K562 (cell line): ENCODE measurements around the gene EZH1. TPM values are rescaled to one million over a fixed set of nuclear protein-coding genes. Genes with fewer than 3 reads are reported as not detected.

Source experiments
- DACH1 ChIP-seq: fragments of 450-650 bp; IDR thresholded peaks from 2 replicates; pipeline ENCODE4 v1.6.1; 2018; ENCODE audit not compliant: partially characterized antibody
- FOS ChIP-seq: IDR thresholded peaks from 3 replicates; pipeline ENCODE4 v1.6.1; 2011; ENCODE audit not compliant: insufficient read length; ENCODE audit errors: extremely low read depth
- GABPB2 ChIP-seq: fragments of 250-450 bp; sonication (Bioruptor Pico); conservative IDR thresholded peaks from 2 replicates; pipeline ENCODE4 v1.5.1; 2021; ENCODE audit warnings: mild to moderate bottlenecking
- KAT7 ChIP-seq: sonication (generic); formaldehyde crosslinking; IDR thresholded peaks from 2 replicates; pipeline ENCODE4 v1.8.0; 2022; ENCODE audit warnings: missing genetic modification reagents, mild to moderate bottlenecking, borderline replicate concordance
- MEF2D ChIP-seq: conservative IDR thresholded peaks from 2 replicates; pipeline ENCODE4 v1.6.1; 2016; ENCODE audit warnings: low read depth, missing genetic modification characterization, missing compliant biosample characterization
- MITF ChIP-seq: IDR thresholded peaks from 2 replicates; pipeline ENCODE4 v1.6.1; 2014; ENCODE audit warnings: antibody characterized with exemption
- NR2F6 ChIP-seq: fragments of 450-650 bp; formaldehyde crosslinking; IDR thresholded peaks from 2 replicates; pipeline ENCODE4 v1.4.0; 2020; ENCODE audit warnings: mild to moderate bottlenecking
- PCBP1 ChIP-seq: fragments of 200-400 bp; formaldehyde crosslinking; IDR thresholded peaks from 2 replicates; pipeline ENCODE4 v1.6.1; 2018; ENCODE audit warnings: mild to moderate bottlenecking, low read depth, low read length; ENCODE audit not compliant: poor library complexity, severe bottlenecking
- RBM25 ChIP-seq: fragments of 200-400 bp; formaldehyde crosslinking; IDR thresholded peaks from 2 replicates; pipeline ENCODE4 v1.6.1; 2018; ENCODE audit warnings: low read length, low read depth, moderate library complexity; ENCODE audit not compliant: severe bottlenecking
- RUNX1 ChIP-seq: sonication (generic); IDR thresholded peaks from 2 replicates; pipeline ENCODE4 v1.6.1; 2016; ENCODE audit warnings: antibody characterized with exemption, low read depth
- SMAD1 ChIP-seq: fragments of 150-350 bp; IDR thresholded peaks from 2 replicates; pipeline ENCODE4 v1.6.1; 2014; ENCODE audit warnings: low read length, low read depth; ENCODE audit not compliant: partially characterized antibody
- SMARCA4 ChIP-seq: fragments of 450-650 bp; IDR thresholded peaks from 2 replicates; pipeline ENCODE4 v1.6.1; 2016
- SUPT5H ChIP-seq: fragments of 450-650 bp; IDR thresholded peaks from 2 replicates; pipeline ENCODE4 v1.6.1; 2016
- TEAD1 ChIP-seq, 2 experiments: fragments of 450-650 bp in 1 of 2; sonication (generic) in 1 of 2; formaldehyde crosslinking; IDR thresholded peaks; 2 replicates each; pipeline versions ENCODE4 v1.4.0 to v1.8.0; 2020 to 2022; ENCODE audit warnings: mild to moderate bottlenecking in 2 of 2, missing genetic modification reagents in 1 of 2
- U2AF2 ChIP-seq: fragments of 200-400 bp; formaldehyde crosslinking; optimal IDR thresholded peaks from 2 replicates; pipeline ENCODE3; 2017; ENCODE audit warnings: low read depth, mild to moderate bottlenecking, low read length
- ZKSCAN3 ChIP-seq: fragments of 250-450 bp; sonication (Bioruptor Pico); IDR thresholded peaks from 2 replicates; pipeline ENCODE4 v1.4.0; 2020
- ZNF57 ChIP-seq: fragments of 450-650 bp; formaldehyde crosslinking; IDR thresholded peaks from 2 replicates; pipeline ENCODE4 v1.4.0; 2020; ENCODE audit warnings: mild to moderate bottlenecking, moderate library complexity
- polyA plus RNA-seq, 8 experiments: library from polyadenylated mRNA; depleted of rRNA in 4 of 8; stranded (reverse) in 5 of 8; unstranded in 3 of 8; fragments of >200 nt; fragmentation: Nextera tagmentation in 2 of 8; fragmentation: Illumina TruSeq in 1 of 8; extraction: Ambion mirVana in 2 of 8; extraction: Trizol in 1 of 8; gene quantifications; 2 replicates each; pipeline versions ENCODE4 v1.2.1 to v1.2.3, GENCODE V29; 2011 to 2014; ENCODE audit warnings: inconsistent platforms in 1 of 8, missing spikeins in 1 of 8
- total RNA-seq, 7 experiments: library from RNA; depleted of rRNA in 6 of 7; stranded (reverse); fragments of >200 nt in 6 of 7; fragmentation: Illumina TruSeq in 2 of 7; extraction: Trizol in 2 of 7; gene quantifications; 2 replicates each; pipeline versions ENCODE4 v1.2.1 to v1.2.3, GENCODE V29; 2011 to 2021; ENCODE audit warnings: low replicate concordance in 1 of 7
- TF ChIP-seq, protein P1 (sequence below): fragments of 200-800 bp; sonication (Bioruptor generic); IDR thresholded peaks from 2 replicates; pipeline ENCODE4 v1.6.1; 2016; ENCODE audit warnings: missing genetic modification characterization, missing compliant biosample characterization

The EZH1 gene
- total and polyA plus RNA-seq, 9 of the 15 experiments (the other 6 are each of a cell fraction or from before 2014, with no cell fraction given), result 8.6 to 40.8 (median 22.9) TPM

DNA sequence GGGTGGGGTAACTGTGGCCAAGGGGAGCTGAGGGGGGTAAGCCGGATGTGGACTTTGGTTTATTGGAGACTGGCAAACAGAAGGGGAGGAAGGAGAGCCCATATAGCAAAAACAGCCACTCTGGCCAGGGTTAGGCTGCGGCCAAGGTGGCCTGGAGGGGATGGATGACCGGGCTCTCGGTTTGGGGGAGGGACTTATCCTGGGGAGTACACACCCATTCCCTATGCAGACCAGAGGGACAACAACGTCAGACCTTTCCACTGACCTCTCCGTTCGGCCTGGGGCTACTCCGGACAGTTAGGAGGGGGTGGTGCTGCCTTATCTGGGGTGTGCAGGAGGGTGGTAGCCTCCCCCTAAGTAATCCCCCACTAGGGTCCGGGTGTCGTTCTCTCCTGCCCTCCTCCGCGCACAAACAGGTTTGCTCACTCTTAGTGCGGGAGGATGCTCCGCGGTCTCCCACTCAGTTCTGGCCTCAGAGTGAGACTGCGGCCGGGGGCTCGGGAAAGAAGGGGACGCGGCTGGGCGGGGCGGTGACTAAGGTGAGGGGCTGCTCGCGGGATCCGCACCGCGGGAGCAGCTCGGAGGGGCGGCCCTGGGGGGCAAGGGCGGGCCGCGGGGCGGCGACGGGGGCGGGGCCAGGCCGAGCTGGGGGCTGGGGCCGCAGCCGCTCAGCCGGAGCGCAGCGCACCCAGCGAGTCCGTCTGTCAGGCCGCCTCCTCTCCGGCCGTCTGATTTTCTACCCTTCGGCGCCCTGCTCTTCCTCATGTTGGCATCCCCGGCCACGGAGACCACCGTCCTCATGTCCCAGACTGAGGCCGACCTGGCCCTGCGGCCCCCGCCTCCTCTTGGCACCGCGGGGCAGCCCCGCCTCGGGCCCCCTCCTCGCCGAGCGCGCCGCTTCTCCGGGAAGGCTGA, 35.4 kb upstream of the EZH1 start, which contains the start of gene WNK4 (continued):
- TF ChIP-seq ZKSCAN3 (CRISPR knock-in tag) (no peak), U2AF2 (no peak), SUPT5H (peak; percentile 77), FOS (no peak), NR2F6 (CRISPR knock-in tag) (no peak), GABPB2 (CRISPR knock-in tag) (no peak), PCBP1 (no peak), DACH1 (no peak), MITF (0 out of 2 replicates have a peak, but pooled peaks have one; percentile 28), TEAD1 (CRISPR knock-in tag; IDR thresholded peaks at IDR 0.05) (peak in 1 of 2 experiments; percentile 59; a peak in 1 of 4 replicates), MEF2D (tag) (no peak), ZNF57 (CRISPR knock-in tag) (no peak), KAT7 (CRISPR knock-in tag) (no peak), RBM25 (no peak), SMAD1 (peak; percentile 87), RUNX1 (peak; percentile 93), SMARCA4 (peak; percentile 89)
- TF ChIP-seq, protein P1, sequence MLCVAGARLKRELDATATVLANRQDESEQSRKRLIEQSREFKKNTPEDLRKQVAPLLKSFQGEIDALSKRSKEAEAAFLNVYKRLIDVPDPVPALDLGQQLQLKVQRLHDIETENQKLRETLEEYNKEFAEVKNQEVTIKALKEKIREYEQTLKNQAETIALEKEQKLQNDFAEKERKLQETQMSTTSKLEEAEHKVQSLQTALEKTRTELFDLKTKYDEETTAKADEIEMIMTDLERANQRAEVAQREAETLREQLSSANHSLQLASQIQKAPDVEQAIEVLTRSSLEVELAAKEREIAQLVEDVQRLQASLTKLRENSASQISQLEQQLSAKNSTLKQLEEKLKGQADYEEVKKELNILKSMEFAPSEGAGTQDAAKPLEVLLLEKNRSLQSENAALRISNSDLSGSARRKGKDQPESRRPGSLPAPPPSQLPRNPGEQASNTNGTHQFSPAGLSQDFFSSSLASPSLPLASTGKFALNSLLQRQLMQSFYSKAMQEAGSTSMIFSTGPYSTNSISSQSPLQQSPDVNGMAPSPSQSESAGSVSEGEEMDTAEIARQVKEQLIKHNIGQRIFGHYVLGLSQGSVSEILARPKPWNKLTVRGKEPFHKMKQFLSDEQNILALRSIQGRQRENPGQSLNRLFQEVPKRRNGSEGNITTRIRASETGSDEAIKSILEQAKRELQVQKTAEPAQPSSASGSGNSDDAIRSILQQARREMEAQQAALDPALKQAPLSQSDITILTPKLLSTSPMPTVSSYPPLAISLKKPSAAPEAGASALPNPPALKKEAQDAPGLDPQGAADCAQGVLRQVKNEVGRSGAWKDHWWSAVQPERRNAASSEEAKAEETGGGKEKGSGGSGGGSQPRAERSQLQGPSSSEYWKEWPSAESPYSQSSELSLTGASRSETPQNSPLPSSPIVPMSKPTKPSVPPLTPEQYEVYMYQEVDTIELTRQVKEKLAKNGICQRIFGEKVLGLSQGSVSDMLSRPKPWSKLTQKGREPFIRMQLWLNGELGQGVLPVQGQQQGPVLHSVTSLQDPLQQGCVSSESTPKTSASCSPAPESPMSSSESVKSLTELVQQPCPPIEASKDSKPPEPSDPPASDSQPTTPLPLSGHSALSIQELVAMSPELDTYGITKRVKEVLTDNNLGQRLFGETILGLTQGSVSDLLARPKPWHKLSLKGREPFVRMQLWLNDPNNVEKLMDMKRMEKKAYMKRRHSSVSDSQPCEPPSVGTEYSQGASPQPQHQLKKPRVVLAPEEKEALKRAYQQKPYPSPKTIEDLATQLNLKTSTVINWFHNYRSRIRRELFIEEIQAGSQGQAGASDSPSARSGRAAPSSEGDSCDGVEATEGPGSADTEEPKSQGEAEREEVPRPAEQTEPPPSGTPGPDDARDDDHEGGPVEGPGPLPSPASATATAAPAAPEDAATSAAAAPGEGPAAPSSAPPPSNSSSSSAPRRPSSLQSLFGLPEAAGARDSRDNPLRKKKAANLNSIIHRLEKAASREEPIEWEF (CRISPR knock-in tag), result no peak
